SK-N-SH treated with all-trans-retinoic acid at 6 μM for 48 hours (cell line): ENCODE results near the gene COX4I1.

Source experiments
- ATAC-seq: fragments of 200-7000 bp; cut with Tn5 transposase; 3 replicates; pipeline ENCODE4 v1.9.1; 2020; ENCODE audit warnings: mild to moderate bottlenecking, moderate library complexity
- ARNTL ChIP-seq: fragments of 450-650 bp; formaldehyde crosslinking; IDR thresholded peaks from 2 replicates; pipeline ENCODE4 v1.5.0; 2020; ENCODE audit warnings: low read depth, mild to moderate bottlenecking, moderate library complexity, borderline replicate concordance
- BACH2 ChIP-seq: fragments of 250-450 bp; sonication (Bioruptor Pico); IDR thresholded peaks from 2 replicates; pipeline ENCODE4 v1.9.0; 2021; ENCODE audit warnings: mild to moderate bottlenecking, borderline replicate concordance
- CREB5 ChIP-seq: fragments of 250-450 bp; sonication (Bioruptor Pico); IDR thresholded peaks from 2 replicates; pipeline ENCODE4 v1.5.1; 2020; ENCODE audit warnings: low read depth, mild to moderate bottlenecking, moderate library complexity
- CSDC2 ChIP-seq: fragments of 250-450 bp; sonication (Bioruptor Pico); IDR thresholded peaks from 2 replicates; pipeline ENCODE4 v1.5.0; 2020; ENCODE audit warnings: mild to moderate bottlenecking, moderate library complexity
- CSRNP3 ChIP-seq: fragments of 250-450 bp; sonication (Bioruptor Pico); IDR thresholded peaks from 2 replicates; pipeline ENCODE4 v1.5.1; 2021; ENCODE audit warnings: mild to moderate bottlenecking, moderate library complexity
- PATZ1 ChIP-seq: fragments of 250-450 bp; sonication (Bioruptor Pico); IDR thresholded peaks from 2 replicates; pipeline ENCODE4 v1.8.0; 2020; ENCODE audit warnings: mild to moderate bottlenecking, moderate library complexity, borderline replicate concordance
- POU6F1 ChIP-seq: fragments of 250-450 bp; sonication (Bioruptor Pico); IDR thresholded peaks from 2 replicates; pipeline ENCODE4 v1.8.0; 2021; ENCODE audit warnings: low read depth, mild to moderate bottlenecking, moderate library complexity, borderline replicate concordance
- PPARA ChIP-seq: fragments of 250-450 bp; sonication (Bioruptor Pico); IDR thresholded peaks from 2 replicates; pipeline ENCODE4 v1.5.0; 2020; ENCODE audit warnings: mild to moderate bottlenecking, borderline replicate concordance
- RARB ChIP-seq: fragments of 250-450 bp; sonication (Bioruptor Pico); IDR thresholded peaks from 2 replicates; pipeline ENCODE4 v1.8.0; 2021; ENCODE audit warnings: mild to moderate bottlenecking, moderate library complexity
- SNAI2 ChIP-seq: fragments of 250-450 bp; sonication (Bioruptor Pico); IDR thresholded peaks from 2 replicates; pipeline ENCODE4 v1.5.0; 2020; ENCODE audit warnings: mild to moderate bottlenecking, moderate library complexity
- TCF4 ChIP-seq: fragments of 250-450 bp; sonication (Bioruptor Pico); IDR thresholded peaks from 2 replicates; pipeline ENCODE4 v1.8.0; 2021; ENCODE audit warnings: mild to moderate bottlenecking, moderate library complexity, borderline replicate concordance
- ZC3H10 ChIP-seq: fragments of 250-450 bp; sonication (Bioruptor Pico); IDR thresholded peaks from 2 replicates; pipeline ENCODE4 v1.5.1; 2021; ENCODE audit warnings: mild to moderate bottlenecking, moderate library complexity
- ZFP3 ChIP-seq: fragments of 250-450 bp; sonication (Bioruptor Pico); IDR thresholded peaks from 2 replicates; pipeline ENCODE4 v1.5.0; 2020; ENCODE audit warnings: mild to moderate bottlenecking, moderate library complexity
- ZFP30 ChIP-seq: fragments of 450-650 bp; formaldehyde crosslinking; IDR thresholded peaks from 2 replicates; pipeline ENCODE4 v1.5.0; 2022; ENCODE audit warnings: mild to moderate bottlenecking, moderate library complexity
- ZNF565 ChIP-seq: fragments of 450-650 bp; formaldehyde crosslinking; conservative IDR thresholded peaks from 2 replicates; pipeline ENCODE4 v1.5.0; 2020; ENCODE audit warnings: low read depth, mild to moderate bottlenecking, moderate library complexity
- ZNF70 ChIP-seq: fragments of 450-650 bp; formaldehyde crosslinking; IDR thresholded peaks from 2 replicates; pipeline ENCODE4 v1.5.0; 2020; ENCODE audit warnings: mild to moderate bottlenecking, moderate library complexity
- ZNF8 ChIP-seq: fragments of 450-650 bp; formaldehyde crosslinking; IDR thresholded peaks from 2 replicates; pipeline ENCODE4 v1.5.0; 2020; ENCODE audit warnings: mild to moderate bottlenecking, moderate library complexity

The COX4I1 gene

GRCh38 chr16:85821390-85822135 lies 22.1 kb downstream of the COX4I1 start (continued):
- TF ChIP-seq CSRNP3: no peak
- no peak for TF ChIP-seq CSDC2 (CRISPR knock-in tag)
- TF ChIP-seq ZNF8: no peak
- TF ChIP-seq SNAI2 (CRISPR knock-in tag): no peak
- TF ChIP-seq PPARA: no peak
- TF ChIP-seq ZNF70 (CRISPR knock-in tag): no peak
- TF ChIP-seq BACH2 (CRISPR knock-in tag): no peak

- TF ChIP-seq RARB: no peak
- TF ChIP-seq CSRNP3: no peak
- TF ChIP-seq PPARA: no peak
- TF ChIP-seq PATZ1 (CRISPR knock-in tag): no peak
- TF ChIP-seq ZFP3: no peak
- no peak for TF ChIP-seq ZNF8
- TF ChIP-seq ZFP30 (CRISPR knock-in tag): no peak
- no peak for TF ChIP-seq TCF4 (CRISPR knock-in tag)
- no peak for ATAC-seq
Observed at GRCh38 chr16:85822145-85822544, 22.6 kb downstream of the COX4I1 start.

- ATAC-seq: no peak
- TF ChIP-seq CREB5 (CRISPR knock-in tag) (no peak), PPARA (no peak), POU6F1 (no peak), TCF4 (CRISPR knock-in tag) (no peak), CSDC2 (CRISPR knock-in tag) (no peak)
Observed at GRCh38 chr16:85823328-85823920, 23.9 kb downstream of the COX4I1 start.

GRCh38 chr16:85824161-85825135 lies 25.0 kb downstream of the COX4I1 start:
- TF ChIP-seq ZNF565 (CRISPR knock-in tag) (no peak), PPARA (no peak), ARNTL (CRISPR knock-in tag) (no peak), TCF4 (CRISPR knock-in tag) (no peak), ZC3H10 (no peak)
- no peak for ATAC-seq
